Activated naive CD4-positive, alpha-beta T cell treated with anti-CD3 and anti-CD28 coated beads, Interleukin-2, amount 10 ng/mL, durations not matched to agents 7 days and 5 days (primary cell): ENCODE results near the gene TMCC1.

ENCODE experiments used
- CTCF ChIA-PET: fragments of 350-600 bp; sonication (Branson Sonifier 250); formaldehyde crosslinking; loops from one replicate; lab custom pipeline; 2021; ENCODE audit warnings: antibody characterized with exemption; lab: Charles Lee
- DNase-seq: peaks from one replicate; pipeline ENCODE4 v3.0.0-alpha.2; 2020
- H3K27ac Mint-ChIP-seq: one replicate; pipeline ENCODE4 v1.8.0; 2021; ENCODE audit warnings: mild to moderate bottlenecking, moderate library complexity, mixed read lengths
- H3K27me3 Mint-ChIP-seq: one replicate; pipeline ENCODE4 v1.8.0; 2021; ENCODE audit warnings: mild to moderate bottlenecking, mixed read lengths
- H3K36me3 Mint-ChIP-seq: one replicate; pipeline ENCODE4 v1.8.0; 2021; ENCODE audit warnings: mixed read lengths
- H3K4me1 Mint-ChIP-seq: one replicate; pipeline ENCODE4 v1.8.0; 2021; ENCODE audit warnings: mixed read lengths
- H3K4me3 Mint-ChIP-seq: one replicate; pipeline ENCODE4 v1.8.0; 2021; ENCODE audit warnings: mild to moderate bottlenecking, moderate library complexity, mixed read lengths
- H3K9me3 Mint-ChIP-seq: one replicate; pipeline ENCODE4 v1.8.0; 2021; ENCODE audit warnings: mixed read lengths

TMCC1 gene

DNA sequence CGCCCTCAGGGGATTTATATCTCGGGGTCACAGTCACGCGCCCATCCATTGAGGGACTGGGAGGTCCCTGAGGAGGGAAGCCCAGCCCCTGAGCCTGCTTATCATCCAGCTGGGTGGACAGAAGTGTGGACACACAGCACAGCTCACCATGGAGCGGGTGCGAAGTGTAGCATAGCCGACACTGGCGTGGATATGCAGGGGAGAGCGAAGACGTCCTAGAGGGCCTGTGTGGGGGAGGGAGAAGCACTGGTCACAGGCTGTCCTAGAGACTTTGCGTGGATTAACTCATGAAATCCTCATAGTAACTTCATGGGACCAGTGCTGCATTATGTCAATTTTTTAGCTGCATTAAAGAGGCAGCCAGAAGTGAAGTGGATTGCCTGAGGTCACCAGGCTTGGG lies 261.0 kb downstream of the TMCC1 start:
- H3K9me3 Mint-ChIP-seq: no peaks in the 10 kb centered on the region
- H3K4me1 Mint-ChIP-seq: peaks cover 6% of the 10 kb centered on the region
- no peak overlapping the region for H3K27ac Mint-ChIP-seq
- H3K27me3 Mint-ChIP-seq: peaks cover 38% of the 10 kb centered on the region
- CTCF ChIA-PET: interaction anchor here (0.9 kb wide), 1 partner anchor 10 kb away, joined by 3 read pairs; no protein-coding TSS in a partner anchor
- H3K4me3 Mint-ChIP-seq: no peak overlapping the region
- H3K36me3 Mint-ChIP-seq: no peaks in the 10 kb centered on the region
- DNase-seq: no peak

- Mint-ChIP-seq H3K4me3 (no peak overlapping the region), H3K27ac (no peak overlapping the region), H3K4me1 (peaks cover 11% of the 10 kb centered on the region), H3K27me3 (peaks cover 40% of the 10 kb centered on the region), H3K36me3 (no peaks in the 10 kb centered on the region), H3K9me3 (no peaks in the 10 kb centered on the region)
- no peak for DNase-seq
- CTCF ChIA-PET: interaction anchor here (0.9 kb wide), 1 partner anchor 10 kb away, joined by 3 read pairs; no protein-coding TSS in a partner anchor
Measured at GRCh38 chr3:129632056-129632455, 261.5 kb downstream of the TMCC1 start.

DNA sequence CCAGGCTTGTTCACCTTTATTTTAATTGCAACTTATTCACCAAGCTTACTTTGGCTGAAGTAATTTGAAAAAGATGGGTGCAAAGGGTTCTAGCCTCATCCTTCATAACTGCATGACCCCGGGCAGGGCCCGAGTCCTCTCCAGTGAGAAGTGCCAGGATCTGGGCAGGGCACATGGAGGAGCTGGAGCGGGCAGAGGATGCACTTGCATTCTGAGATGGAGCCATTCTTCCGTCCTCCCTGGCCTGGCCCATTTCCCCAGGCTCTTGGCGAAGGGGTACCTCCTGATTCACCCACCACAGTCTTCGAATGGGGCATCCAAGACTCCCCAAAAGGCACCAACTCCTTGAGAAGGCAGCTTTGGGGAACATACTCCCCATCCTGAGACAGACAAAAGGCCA lies 264.5 kb downstream of the TMCC1 start:
- H3K4me1 Mint-ChIP-seq: peaks cover 22% of the 10 kb centered on the region
- no peak overlapping the region for H3K27ac Mint-ChIP-seq
- peaks cover 59% of the 10 kb centered on the region for H3K27me3 Mint-ChIP-seq
- CTCF ChIA-PET: interaction anchor here (0.9 to 1.9 kb wide), 6 partner anchors 26 to 476 kb away, joined by 3 to 16 read pairs (median 4); no protein-coding TSS in a partner anchor
- no peaks in the 10 kb centered on the region for H3K36me3 Mint-ChIP-seq
- no peak for DNase-seq
- no peak overlapping the region for H3K4me3 Mint-ChIP-seq
- no peaks in the 10 kb centered on the region for H3K9me3 Mint-ChIP-seq

DNA sequence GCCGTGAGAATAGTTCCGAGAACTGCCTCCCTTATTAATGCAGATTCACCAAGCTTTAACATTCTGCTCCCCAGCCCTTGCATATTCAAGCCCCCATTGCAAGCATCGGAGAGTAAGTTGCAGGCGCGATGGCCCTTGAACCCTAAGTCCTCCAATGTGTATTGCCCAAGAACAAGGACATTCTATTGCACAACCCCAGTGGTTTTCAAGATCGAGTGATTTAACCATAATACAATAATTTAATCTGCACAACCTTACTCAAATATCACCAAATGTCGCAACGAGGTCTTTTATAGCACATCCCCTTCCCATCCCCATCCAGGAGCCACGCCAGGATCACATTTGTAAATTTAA lies 265.4 kb downstream of the TMCC1 start:
- peaks cover 55% of the 10 kb centered on the region for H3K27me3 Mint-ChIP-seq
- no peaks in the 10 kb centered on the region for H3K36me3 Mint-ChIP-seq
- DNase-seq: no peak
- H3K4me3 Mint-ChIP-seq: no peak overlapping the region
- H3K27ac Mint-ChIP-seq: no peak overlapping the region
- H3K4me1 Mint-ChIP-seq: peaks cover 22% of the 10 kb centered on the region
- no peaks in the 10 kb centered on the region for H3K9me3 Mint-ChIP-seq
- CTCF ChIA-PET: interaction anchor here (0.9 to 1.9 kb wide), 12 partner anchors 11 to 470 kb away, joined by 3 to 16 read pairs (median 4); no protein-coding TSS in a partner anchor

GRCh38 chr3:129627350-129628168 lies 266.0 kb downstream of the TMCC1 start:
- peak; percentile 76 for DNase-seq
- Mint-ChIP-seq H3K4me1 (peaks cover 22% of the 10 kb centered on the region), H3K27me3 (peaks cover 59% of the 10 kb centered on the region), H3K9me3 (no peaks in the 10 kb centered on the region), H3K36me3 (no peaks in the 10 kb centered on the region), H3K27ac (no peak overlapping the region), H3K4me3 (peak overlapping the region; percentile 71)
- CTCF ChIA-PET: interaction anchor here (0.7 to 1.9 kb wide), 15 partner anchors 11 to 471 kb away, joined by 3 to 16 read pairs (median 3); no protein-coding TSS in a partner anchor

DNA sequence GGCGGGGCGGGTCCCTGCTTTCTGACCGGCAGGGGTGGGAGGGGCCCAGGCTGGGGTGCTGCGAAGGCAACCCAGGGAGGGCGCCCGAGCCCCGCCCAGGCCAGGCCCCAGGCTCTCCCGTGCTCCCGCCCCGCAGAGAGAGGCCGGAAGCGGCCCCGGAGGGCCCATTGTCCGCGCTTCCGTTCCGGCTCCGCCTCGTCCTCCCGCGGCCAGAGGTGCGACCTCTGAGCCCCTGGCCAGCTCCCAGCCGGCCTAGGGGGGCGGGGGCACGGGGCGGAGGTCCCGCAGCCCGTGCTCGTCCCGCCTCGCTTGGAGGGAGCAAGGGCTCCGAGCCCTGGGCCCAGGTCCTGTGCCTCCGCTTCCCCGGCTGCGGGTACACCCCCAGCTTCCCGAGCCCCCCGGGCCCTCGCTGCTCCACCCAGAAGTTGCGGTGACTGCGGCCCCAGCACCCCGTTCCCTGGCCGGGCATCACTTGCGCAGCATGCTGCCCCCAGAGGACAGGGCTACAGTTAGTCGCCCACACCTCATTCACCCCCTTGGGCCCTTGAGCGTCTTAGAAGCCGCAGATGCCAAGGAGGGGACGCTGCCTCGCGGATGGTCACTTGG lies 266.7 kb downstream of the TMCC1 start:
- Mint-ChIP-seq H3K4me1 (peaks cover 22% of the 10 kb centered on the region), H3K36me3 (no peaks in the 10 kb centered on the region), H3K27me3 (peaks cover 60% of the 10 kb centered on the region), H3K4me3 (peak overlapping the region; percentile 71), H3K27ac (no peak overlapping the region), H3K9me3 (no peaks in the 10 kb centered on the region)
- peak; percentile 76 for DNase-seq
- CTCF ChIA-PET: interaction anchor here (0.7 to 1.4 kb wide), 7 partner anchors 23 to 471 kb away, joined by 3 to 5 read pairs (median 3); no protein-coding TSS in a partner anchor

DNA sequence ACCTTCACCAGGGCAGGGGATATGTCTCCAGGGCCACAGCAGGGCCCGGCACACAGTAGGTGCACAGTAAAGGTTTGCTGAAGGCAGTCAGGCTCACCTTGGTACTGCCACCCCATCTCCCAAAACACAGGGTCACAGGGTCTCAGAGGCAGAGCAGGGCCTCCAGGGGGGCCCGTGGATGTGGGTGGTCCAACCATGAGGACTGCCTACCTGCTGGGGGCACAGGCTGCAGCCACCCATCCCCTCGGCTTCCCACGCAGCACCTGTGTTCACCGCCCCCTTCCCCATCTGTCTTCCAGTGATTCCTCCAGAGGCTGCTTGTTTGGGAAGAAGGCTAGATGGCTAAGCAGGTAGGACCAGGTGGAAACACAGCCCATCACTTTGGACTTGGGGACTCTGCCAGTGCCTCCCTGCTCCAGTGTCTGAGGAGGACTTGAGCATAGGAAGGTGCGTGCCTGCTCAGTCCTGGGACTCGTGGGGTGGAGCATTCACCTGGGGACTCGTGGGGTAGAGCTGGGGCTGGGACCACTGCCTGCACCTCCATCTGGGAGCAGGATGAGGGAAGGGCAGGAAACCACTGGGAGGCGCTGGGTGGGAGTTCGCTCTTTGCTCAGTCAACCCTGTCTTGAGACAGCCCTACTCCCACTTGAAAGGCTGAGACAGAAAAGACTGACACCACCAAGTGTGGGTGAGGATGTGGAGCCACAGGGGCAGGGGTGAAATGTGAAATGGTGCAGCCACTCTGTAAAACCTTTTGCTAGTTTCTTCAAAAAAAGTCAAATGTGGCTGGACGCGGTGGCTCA lies 268.2 kb downstream of the TMCC1 start:
- CTCF ChIA-PET: interaction anchor here (1.3 kb wide), 1 partner anchor 204 kb away, joined by 5 read pairs; no protein-coding TSS in a partner anchor
- Mint-ChIP-seq H3K4me3 (peak overlapping the region; percentile 31), H3K27ac (no peak overlapping the region), H3K9me3 (no peaks in the 10 kb centered on the region), H3K4me1 (peaks cover 22% of the 10 kb centered on the region), H3K27me3 (peaks cover 71% of the 10 kb centered on the region), H3K36me3 (no peaks in the 10 kb centered on the region)
- no peak for DNase-seq

DNA sequence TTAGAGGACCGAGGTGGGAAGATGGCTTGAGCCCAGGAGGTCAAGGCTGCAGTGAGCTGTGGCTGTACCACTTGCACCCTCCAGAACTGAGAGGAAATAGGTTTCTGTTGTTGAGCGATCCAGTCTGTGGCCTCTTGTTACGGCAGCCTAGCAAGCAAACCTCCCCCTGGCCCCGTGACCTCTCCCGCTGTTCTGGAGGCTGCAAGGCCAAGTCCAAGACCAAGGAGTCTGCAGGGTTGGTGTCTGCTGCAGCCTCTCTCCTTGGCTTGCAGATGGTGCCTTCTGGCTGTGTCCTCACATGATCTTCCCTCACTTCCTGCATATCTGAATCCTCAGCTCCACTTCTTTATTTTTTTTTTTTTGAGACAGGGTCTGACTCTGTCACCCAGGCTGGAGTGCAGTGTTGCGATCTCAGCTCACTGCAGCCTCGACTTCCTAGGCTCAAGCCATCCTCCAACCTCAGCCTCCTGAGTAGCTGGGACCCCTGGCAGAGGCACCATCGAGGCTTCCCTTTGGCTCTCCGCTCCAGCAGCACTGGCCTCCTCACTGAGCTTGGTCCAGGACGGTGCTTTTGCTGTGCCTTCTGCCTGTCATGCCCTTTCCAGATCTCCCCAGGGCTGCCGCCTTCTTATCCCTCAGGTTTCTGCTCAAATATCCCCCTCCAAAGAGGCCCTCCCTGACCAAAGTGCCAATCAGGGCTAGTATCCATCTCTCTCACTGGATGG lies 269.0 kb downstream of the TMCC1 start:
- no peak for DNase-seq
- Mint-ChIP-seq H3K9me3 (no peaks in the 10 kb centered on the region), H3K4me3 (no peak overlapping the region), H3K27me3 (peaks cover 68% of the 10 kb centered on the region), H3K4me1 (peaks cover 22% of the 10 kb centered on the region), H3K27ac (peak overlapping the region; percentile 37), H3K36me3 (no peaks in the 10 kb centered on the region)
- CTCF ChIA-PET: no interaction called here

GRCh38 chr3:129623447-129624118 lies 269.9 kb downstream of the TMCC1 start:
- Mint-ChIP-seq H3K27ac (no peak overlapping the region), H3K4me3 (no peak overlapping the region), H3K4me1 (peaks cover 25% of the 10 kb centered on the region), H3K27me3 (peaks cover 61% of the 10 kb centered on the region), H3K9me3 (no peaks in the 10 kb centered on the region), H3K36me3 (no peaks in the 10 kb centered on the region)
- CTCF ChIA-PET: no interaction called here
- DNase-seq: no peak

GRCh38 chr3:129622933-129623332 lies 270.6 kb downstream of the TMCC1 start:
- Mint-ChIP-seq H3K27ac (no peak overlapping the region), H3K4me1 (peaks cover 28% of the 10 kb centered on the region), H3K27me3 (peaks cover 61% of the 10 kb centered on the region), H3K36me3 (no peaks in the 10 kb centered on the region), H3K4me3 (no peak overlapping the region), H3K9me3 (no peaks in the 10 kb centered on the region)
- CTCF ChIA-PET: no interaction called here
- DNase-seq: no peak

- no peaks in the 10 kb centered on the region for H3K9me3 Mint-ChIP-seq
- H3K4me3 Mint-ChIP-seq: no peak overlapping the region
- CTCF ChIA-PET: no interaction called here
- H3K4me1 Mint-ChIP-seq: peaks cover 22% of the 10 kb centered on the region
- H3K27me3 Mint-ChIP-seq: peaks cover 55% of the 10 kb centered on the region
- H3K27ac Mint-ChIP-seq: no peak overlapping the region
- H3K36me3 Mint-ChIP-seq: no peaks in the 10 kb centered on the region
- DNase-seq: no peak
Measured at GRCh38 chr3:129622226-129622874, 271.2 kb downstream of the TMCC1 start.

DNA sequence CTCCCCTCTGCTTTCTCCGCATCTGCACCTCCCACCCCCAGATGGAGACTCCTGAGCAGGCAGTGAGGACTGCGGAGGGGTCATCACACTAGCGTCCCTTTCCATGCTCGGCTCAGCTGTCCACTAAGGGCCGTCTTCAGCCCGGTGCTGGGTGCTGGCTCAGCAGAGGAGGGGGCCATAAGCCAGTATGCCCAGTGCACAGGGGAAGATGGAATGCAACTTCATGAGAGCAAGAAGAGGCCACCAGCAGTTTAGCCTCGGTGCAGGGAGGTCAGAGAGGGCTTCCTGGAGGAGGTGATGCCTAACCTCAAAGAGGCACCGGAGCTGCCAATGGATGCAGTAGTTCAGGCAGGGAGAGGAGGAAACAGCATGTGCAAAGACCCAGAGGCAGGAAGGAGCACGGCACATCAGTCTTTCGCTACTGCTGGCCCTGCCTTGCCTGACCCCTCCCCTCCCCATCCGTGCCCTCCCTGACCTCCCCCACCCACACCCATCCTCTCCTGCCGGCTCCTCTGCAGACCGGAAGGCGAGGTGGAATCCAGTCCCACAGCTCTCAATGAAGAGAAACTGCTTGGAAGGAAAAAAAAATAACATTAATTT lies 271.8 kb downstream of the TMCC1 start:
- no peak overlapping the region for H3K4me3 Mint-ChIP-seq
- DNase-seq: no peak
- no peaks in the 10 kb centered on the region for H3K36me3 Mint-ChIP-seq
- CTCF ChIA-PET: no interaction called here
- peaks cover 18% of the 10 kb centered on the region for H3K4me1 Mint-ChIP-seq
- H3K27ac Mint-ChIP-seq: no peak overlapping the region
- peaks cover 50% of the 10 kb centered on the region for H3K27me3 Mint-ChIP-seq
- no peaks in the 10 kb centered on the region for H3K9me3 Mint-ChIP-seq
